ENCODE measurements around the gene OR10H3.

DNA sequence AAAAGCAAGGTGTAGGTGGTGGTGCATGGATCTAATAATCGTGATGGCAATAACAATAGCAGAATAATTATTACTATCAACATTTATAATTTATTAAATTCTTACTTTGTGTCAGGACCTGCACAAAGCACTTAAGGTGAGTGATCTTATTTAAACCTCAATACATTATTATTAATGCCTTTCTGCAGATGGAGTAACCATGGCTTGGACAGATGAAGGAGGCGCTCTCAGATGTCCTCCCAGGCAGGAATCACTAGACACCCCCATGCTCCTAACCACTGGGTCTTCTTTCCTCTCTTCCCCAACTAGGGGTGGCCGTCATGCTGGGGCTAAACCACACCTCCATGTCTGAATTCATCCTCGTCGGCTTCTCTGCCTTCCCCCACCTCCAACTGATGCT is 10.1 kb upstream of the OR10H3 start, which contains the start of gene OR10H2:
- TF ChIP-seq, protein P1, sequence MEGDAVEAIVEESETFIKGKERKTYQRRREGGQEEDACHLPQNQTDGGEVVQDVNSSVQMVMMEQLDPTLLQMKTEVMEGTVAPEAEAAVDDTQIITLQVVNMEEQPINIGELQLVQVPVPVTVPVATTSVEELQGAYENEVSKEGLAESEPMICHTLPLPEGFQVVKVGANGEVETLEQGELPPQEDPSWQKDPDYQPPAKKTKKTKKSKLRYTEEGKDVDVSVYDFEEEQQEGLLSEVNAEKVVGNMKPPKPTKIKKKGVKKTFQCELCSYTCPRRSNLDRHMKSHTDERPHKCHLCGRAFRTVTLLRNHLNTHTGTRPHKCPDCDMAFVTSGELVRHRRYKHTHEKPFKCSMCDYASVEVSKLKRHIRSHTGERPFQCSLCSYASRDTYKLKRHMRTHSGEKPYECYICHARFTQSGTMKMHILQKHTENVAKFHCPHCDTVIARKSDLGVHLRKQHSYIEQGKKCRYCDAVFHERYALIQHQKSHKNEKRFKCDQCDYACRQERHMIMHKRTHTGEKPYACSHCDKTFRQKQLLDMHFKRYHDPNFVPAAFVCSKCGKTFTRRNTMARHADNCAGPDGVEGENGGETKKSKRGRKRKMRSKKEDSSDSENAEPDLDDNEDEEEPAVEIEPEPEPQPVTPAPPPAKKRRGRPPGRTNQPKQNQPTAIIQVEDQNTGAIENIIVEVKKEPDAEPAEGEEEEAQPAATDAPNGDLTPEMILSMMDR (IDR thresholded peaks at IDR 0.05 in 4 of 5, conservative IDR thresholded peaks at IDR 0.05 in 1 of 5) = no peak
- no peak for TF ChIP-seq POLR2A (IDR thresholded peaks at IDR 0.05)

Measured in gastrocnemius medialis (tissue), 4 donors.